Lung microvascular endothelial cell (primary cell): Measurements from ENCODE around the gene PIH1D1. TPM values are rescaled to one million over a fixed set of nuclear protein-coding genes. Genes with fewer than 3 reads are reported as not detected.
"Not testable (repeated sequence)": the region's sequence is repeated elsewhere in the genome, so short reads cannot be mapped to it uniquely, and the experiment has no call there.

Experiments used
- DNase-seq, 2 donors: peaks; one replicate each; pipeline versions ENCODE4 v3.0.0 to v3.0.0-alpha.2; 2010; ENCODE audit warnings: low read depth in 2 of 2
- total RNA-seq: library from RNA; depleted of rRNA; stranded (reverse); fragments of >200 nt; gene quantifications from 2 replicates; pipeline ENCODE4 v1.2.1, GENCODE V29; 2014

PIH1D1 gene
- total RNA-seq, 1 donor from 2014 or later: 140 TPM

DNA sequence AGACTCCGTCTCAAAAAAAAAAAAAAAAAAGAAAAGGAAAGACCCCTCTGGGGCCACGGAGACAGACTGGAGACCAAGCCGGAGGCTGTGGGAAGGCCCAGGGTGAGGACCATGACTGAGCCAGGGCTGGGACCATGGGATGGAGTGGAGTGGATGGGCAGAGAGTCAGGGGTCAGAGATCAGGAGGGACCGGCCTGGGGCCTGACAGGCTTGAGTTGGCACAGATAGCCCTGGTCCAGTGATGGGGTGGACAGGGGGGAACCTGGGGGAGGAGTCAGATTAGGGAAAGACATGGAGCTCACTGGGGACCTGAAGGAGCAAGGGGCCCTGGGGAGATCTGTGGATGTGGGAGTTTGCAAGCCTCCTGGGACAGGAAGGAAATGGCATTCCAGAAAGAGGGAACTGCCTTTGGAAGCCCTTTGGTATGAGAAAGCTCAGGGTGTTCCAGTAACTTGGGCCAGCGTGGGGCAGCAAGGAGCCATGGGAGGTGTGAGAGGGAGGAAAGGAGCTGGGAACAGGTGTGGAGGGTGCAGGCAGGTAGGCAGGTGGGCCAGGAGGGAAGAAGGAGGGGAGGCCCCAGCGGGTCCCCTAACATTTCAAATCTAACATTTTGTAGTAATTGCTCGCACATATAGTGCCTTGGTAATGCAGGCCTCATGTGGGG lies 29.5 kb upstream of the PIH1D1 start:
- DNase-seq: no peak

DNA sequence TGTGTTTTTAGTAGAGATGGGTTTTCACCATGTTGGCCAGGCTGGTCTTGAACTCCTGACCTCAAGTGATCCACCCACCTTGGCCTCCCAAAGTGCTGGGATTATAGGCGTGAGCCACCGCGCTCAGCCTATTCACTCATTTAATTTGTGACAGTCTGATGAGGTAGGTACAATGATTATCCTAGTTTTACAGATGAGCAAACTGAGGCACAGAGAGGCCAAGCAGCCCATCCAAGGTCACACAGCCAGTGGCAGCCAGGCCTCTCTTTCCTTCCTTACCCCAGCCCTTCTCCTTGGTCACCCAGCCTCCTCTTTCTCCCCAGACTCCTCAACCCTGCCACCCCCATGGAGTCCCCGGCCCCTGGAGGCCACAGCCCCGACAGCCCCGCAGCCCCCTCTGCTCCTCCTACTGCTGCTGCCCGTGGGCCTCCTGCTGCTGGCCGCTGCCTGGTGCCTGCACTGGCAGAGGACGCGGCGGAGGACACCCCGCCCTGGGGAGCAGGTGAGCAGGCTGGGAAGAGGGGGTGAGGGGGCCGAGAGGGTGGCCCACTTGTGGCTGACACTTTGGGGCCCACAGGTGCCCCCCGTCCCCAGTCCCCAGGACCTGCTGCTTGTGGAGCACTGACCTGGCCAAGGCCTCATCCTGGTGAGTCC lies 28.5 kb upstream of the PIH1D1 start:
- no peak for DNase-seq

DNA sequence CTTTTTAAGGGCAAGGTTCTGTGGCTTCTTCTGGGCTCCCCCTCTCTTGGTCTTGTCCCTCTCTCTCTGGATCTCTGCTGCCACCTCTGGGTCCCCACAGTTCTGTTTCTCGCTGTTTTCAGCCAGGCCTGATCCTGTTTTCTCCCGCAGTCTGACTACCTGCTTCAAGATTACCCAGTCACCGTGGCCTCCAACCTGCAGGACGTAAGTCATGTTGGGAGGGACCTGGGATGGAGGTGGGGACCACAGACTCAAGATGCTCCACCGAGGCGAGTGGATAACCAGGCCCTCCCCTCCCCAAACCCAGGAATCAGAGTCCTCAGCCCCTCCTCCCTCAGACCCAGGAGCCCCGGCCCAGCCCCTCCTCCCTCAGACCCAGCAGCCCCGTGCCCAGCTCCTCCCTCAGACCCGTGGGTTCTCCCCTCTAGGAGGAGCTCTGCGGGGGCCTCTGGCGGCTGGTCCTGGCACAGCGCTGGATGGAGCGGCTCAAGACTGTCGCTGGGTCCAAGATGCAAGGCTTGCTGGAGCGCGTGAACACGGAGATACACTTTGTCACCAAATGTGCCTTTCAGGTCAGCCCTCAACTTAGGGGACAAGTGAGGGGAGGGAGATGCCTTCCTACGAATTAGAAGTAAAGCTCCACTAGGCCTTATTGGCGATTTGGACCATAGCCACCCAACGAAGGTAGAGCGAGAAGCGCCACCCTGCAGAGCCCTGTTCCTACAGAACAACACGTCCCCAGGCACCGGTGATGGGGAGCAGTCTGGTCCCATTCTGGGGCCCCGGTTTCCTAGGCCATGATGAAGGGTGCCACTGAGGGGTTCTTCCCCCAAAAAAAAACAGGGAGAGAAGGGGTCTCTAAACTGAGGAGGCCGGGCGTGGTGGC lies 24.6 kb upstream of the PIH1D1 start:
- peak in 1 of 2 donors; percentile 43 for DNase-seq

DNA sequence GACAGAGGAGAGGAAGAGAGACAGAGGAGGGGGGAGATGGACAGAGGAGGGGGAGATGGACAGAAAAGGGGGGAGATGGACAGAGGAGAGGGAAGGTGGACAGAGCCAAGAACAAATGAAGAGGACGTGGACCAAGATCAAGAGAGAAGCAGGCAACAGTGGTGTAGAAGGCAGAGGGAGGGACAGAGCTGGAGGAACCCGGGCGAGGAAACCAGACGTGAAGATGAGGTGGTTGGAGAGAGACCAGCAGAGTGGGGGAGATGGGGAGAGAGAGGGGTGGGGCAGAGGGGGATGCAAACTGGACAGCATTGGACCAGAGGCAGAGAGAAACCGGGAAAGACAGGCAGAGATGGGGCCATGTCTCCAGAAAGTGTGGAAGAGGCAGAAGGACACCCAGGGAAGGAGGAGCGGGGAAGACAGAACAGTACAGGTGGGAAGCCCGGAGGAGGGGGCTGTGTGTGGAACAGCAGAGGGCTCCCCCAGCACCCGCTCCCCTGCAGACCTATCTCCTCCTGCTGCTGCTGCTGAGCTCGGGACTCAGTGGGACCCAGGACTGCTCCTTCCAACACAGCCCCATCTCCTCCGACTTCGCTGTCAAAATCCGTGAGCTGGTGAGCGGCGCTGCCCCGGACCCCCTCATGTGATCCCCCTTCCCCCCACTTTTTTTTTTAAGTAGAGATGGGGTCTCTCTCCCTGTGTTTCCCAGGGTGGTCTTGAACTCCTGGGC lies 23.7 kb upstream of the PIH1D1 start:
- DNase-seq: no peak

DNA sequence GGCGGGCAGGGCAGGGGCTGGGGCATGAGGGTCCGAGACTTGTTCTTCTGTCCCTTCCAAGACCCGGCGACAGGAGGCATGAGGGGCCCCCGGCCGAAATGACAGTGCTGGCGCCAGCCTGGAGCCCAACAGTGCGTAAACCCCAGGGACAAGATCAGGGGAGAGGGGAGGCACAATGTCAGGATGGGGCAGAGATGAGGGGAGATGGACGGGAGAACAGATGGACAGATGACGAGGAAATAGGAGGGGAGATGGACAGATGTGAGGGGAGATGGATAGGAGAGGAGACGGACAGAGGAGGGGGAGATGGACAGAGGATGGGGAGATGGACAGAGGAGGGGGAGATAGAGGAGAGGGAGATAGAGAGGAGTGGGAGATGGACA lies 22.9 kb upstream of the PIH1D1 start:
- DNase-seq: no peak

DNA sequence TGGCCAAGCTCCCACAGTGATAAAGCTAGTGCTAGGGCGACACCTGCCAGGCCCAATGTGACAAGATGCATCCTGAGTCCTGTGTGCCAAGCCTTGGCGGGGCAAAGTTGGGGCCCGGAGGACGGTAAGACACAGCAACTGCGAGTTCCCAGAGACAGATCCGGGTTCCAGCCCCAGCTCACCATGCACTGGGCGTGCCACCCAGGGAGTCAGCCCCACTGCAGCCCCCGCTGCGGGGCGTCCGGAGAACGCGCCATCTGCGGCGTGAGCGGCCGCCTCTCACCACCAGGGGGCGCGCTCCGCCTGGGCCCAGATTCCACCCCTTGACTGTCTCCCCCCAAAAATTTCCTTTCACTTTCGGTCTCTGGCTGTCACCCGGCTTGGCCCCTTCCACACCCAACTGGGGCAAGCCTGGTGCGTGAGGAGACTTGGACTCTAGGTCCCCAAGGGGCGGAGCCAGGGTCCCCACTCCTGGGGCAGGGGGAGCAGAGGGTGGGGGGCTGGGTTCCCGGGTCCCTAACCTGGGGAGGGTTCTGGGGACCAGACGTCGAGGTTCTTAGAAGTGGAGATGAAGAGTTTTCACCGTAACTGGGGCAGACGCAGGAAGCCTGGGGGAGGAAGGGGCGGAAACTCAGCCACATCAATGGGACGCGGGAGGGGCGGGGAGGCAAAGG lies 22.4 kb upstream of the PIH1D1 start, which contains the start of gene FLT3LG:
FLT3LG (plus strand) TSS at position 348 of the 674 bp plus-strand sequence. CDS start 425 bp downstream, outside the sequence.
- DNase-seq: peak; percentile 78 to 79

DNA sequence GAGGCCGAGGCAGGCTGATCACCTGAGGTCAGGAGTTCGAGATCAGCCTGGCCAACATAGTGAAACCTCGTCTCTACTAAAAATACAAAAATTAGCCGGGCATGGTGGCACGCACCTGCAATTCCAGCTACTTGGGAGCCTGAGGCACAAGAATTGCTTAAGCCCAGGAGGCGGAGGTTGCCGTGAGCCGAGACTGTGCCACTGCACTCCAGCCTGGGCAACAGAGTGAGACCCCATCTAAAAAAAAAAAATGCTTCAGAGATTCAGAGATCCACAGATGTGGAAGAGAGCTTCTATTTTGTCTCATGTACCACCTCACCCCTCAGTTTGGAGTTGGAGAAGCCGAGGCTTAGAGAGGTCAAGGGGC lies 21.9 kb upstream of the PIH1D1 start:
- DNase-seq: not testable (repeated sequence)

DNA sequence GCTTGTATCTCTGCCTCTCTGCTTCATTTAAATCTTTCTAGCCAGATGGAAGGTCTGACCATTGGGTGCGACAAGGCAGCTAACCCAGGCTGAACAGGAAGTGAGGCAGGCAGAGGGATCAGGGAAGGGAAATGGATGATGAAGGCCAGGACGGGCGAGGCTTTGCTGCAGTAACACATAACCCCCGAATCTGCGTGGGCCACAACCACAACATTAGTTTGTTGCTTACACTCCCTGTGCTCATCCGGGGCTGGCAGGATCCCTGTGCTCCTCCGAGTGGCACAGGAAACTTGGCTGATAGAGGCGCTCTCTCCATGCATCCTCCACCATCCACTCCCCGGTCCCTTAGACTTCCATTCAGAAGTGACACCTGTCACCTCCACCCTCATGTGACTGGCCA lies 21.3 kb upstream of the PIH1D1 start:
- DNase-seq: no peak

DNA sequence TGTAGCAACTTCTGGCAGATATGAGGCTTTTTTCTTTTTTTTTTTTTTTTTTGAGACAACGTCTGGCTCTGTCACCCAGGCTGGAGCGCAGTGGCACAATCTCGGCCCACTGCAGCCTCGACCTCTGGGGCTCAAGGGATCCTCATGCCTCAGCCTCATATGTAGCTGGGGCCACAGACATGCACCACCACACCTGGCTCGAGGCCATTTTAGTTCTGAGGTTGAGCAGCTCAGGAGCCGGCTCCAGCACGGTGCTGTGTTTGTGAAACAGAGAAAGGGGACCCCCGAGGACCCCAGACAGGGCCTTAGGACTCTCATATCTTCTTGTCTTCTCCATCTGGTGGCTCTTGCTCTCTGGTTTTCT lies 19.0 kb upstream of the PIH1D1 start:
- DNase-seq: no peak

DNA sequence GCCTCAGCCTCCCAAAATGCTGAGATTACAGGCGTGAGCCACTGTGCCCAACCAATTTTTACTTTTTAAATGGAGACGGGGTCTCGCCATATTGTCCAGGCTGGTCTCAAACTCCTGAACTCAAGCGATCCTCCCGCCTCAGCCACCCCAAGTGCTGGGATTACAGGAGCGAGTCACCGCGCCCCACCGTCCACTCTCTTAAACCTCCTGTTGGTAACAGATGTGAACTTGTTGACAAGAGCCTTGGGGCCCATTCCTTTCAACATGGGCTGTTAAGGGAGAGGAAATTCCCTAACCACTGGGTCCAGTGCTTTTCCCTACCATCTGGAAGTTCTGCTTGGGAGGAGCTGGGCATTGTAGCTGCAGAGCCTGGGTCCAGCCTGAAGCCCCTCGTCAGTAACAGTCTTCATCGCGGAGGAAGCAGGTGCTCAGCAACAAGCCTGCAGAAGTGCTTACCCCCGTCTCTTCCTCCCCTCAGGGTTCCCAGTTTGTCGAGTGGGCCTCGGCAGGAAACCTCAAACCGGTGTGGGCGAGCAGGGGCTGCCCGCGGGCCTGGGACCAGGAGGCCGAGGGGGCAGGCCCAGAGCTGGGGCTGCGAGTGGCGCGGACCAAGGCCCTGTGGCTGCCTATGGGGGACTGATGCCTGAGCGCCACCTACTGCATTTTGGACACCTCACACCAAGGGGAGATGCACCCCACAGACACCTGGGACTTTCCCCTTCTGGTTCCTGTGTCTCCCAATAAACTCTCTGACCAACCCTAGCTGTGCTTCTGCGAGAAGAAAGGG lies 18.4 kb upstream of the PIH1D1 start:
- no peak for DNase-seq

DNA sequence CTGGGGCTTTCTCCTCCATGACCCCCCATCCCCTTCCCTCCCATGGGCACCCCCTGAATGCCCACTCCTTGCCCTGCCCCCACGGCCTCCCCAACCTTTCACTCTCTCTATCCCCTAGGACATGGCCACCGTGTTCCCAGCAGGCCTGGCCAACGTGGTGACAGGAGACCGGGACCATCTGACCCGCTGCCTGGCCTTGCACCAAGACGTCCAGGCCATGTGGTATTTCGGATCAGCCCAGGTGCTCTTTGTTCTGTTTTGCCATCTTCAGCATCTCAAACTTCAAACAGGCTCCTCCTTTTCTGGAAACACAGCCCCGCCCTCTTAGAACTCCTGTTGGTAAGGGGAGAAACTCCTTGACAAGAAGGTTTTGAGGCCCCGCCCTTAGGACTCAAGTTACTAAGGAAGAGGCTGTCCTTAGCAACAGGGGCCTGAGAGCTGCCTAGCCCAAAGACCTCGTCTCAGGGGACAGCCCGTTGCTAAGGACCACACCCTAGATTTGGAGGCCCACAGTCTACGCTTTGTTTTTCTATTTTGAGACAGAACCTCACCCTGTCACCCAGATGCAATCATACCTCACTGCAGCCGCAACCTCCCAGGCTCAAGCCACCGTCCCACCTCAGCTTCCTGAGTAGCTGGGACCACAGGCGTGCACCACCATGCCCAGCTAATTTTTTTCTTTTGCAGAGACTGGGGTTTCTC lies 17.3 kb upstream of the PIH1D1 start:
- no peak for DNase-seq

DNA sequence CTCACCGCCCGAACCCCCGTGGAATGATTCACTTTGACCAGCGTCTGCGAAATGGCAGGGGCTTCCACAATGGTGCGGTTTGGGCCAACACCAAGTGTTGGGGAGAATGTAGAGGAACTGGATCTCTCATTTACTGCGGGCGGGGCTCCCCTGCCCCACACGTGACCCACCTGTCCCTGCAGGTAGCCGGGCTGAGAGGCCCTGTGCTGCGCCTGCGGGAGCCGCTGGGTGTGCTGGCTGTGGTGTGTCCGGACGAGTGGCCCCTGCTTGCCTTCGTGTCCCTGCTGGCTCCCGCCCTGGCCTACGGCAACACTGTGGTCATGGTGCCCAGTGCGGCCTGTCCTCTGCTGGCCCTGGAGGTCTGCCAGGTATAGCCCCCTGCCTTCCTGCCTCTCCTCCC lies 16.6 kb upstream of the PIH1D1 start:
- DNase-seq: no peak

DNA sequence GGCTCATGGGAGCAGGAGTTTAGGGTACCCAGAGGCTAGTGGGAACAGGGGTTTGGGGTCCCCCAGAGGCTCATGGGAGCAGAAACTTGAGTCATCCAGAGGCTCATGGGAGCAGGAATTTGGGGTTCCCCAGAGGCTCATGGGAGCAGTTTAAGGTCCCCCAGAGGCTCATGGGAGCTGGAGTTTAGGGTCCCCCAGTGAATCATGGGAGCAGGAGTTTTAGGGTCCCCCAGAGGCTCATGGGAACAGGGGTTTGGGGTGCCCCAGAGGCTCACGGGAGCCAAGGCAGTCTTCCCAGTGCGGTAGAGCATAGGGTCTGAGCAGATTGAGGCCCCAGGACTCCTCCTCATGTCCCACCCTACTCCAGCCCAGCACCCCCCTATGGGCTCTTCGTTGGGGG lies 13.8 kb upstream of the PIH1D1 start:
- DNase-seq: no peak

DNA sequence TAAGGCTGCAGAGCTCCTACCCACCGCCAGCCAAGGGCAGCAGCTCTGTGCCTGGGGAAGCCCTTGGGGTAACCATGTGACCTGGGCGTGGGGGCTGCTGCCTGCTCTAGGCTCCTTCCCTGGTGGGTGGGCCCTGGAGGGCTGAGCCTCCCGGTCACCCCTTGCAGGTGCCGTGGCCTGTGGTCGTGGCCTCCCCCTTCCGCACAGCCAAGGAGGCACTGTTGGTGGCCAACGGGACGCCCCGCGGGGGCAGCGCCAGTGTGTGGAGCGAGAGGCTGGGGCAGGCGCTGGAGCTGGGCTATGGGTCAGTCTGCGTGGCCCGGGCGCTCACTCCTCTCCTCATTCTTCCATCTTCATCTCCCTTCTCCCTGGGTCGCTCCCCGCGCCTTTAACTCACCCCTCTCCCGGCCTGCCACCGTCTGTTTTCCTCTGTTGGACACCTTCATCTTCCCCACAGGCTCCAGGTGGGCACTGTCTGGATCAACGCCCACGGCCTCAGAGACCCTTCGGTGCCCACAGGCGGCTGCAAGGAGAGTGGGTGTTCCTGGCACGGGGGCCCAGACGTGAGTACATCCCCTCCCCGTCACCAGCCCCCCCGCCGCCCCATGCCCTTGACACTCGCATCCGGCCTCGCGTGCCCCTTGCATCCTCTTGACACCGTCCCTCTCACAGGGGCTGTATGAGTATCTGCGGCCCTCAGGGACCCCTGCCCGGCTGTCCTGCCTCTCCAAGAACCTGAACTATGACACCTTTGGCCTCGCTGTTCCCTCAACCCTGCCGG lies 12.5 kb upstream of the PIH1D1 start:
- no peak for DNase-seq

DNA sequence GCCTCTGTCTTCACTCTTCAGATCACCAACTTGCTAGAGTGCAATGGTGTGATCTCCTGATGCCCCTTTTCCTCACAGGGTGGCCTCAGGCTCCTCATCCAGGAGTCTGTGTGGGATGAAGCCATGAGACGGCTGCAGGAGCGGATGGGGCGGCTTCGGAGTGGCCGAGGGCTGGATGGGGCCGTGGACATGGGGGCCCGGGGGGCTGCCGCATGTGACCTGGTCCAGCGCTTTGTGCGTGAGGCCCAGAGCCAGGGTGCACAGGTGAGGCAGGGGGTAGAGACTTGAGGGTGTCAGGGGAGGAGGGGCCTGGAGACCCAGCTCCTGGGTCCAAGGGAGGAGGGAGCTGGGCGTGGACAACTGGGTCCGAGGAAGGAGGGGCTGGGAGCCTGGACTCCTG lies 10.9 kb upstream of the PIH1D1 start:
- no peak for DNase-seq

DNA sequence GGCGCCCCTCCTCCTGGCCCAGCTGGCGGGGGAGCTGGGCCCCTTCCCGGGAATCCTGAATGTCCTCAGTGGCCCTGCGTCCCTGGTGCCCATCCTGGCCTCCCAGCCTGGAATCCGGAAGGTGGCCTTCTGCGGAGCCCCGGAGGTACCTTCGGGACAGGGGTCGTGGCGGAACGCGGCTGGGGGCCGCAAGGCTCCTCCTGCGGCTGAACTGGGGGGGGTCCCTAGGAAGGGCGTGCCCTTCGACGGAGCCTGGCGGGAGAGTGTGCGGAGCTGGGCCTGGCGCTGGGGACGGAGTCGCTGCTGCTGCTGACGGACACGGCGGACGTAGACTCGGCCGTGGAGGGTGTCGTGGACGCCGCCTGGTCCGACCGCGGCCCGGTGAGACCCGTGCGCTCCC lies 10.0 kb upstream of the PIH1D1 start:
- no peak for DNase-seq

DNA sequence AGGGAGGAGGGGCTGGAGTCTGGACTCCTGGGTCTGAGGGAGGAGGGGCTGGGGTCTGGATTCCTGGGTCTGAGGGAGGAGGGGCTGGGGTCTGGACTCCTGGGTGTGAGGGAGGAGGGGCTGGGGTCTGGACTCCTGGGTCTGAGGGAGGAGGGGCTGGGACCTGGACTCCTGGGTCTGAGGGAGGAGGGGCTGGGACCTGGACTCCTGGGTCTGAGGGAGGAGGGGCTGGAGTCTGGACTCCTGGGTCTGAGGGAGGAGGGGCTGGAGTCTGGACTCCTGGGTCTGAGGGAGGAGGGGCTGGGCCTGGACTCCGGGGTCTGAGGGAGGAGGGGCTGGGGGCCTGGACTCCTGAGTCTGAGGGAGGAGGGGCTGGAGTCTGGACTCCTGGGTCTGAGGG lies 9.5 kb upstream of the PIH1D1 start:
- not testable (repeated sequence) for DNase-seq

DNA sequence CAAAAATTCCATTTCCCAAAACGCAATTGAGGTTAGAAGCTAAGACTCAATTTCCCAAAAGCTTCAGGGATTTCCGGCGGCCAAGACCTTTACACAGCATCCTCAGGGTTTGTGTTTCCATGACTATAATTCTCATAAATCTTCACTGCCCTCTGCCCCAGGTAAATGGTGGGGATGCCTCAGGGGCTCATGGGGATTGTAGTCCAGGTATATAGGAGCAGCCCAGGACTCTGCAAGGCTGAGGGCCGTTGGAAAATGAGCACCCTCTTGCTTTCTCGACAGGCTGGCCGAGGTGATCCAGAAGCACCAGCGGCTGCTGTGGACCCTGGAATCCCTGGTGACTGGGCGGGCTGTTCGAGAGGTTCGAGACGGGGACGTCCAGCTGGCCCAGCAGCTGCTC lies 7.8 kb upstream of the PIH1D1 start:
- DNase-seq: no peak

DNA sequence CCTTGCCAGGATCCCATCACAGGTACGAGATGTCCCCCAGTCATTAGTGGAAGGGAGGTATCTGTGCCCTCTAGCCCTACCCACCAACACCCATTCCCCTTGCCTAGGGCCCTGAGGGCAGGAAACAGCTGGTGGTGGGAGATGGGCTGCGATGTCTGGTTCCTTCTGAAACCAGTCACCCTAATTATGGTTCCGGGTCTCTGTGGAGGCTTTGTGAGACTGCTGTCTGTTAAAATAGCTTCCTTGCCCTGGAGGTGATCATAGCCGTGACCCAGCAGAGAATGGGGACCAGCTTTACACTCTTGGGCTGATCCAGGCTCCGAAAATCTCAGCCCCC lies 6.9 kb upstream of the PIH1D1 start:
- no peak for DNase-seq
